HG03025 (cell line): ENCODE results near the gene FBXL19.

Experiments used
- ATAC-seq: cut with Tn5 transposase; IDR thresholded peaks from one replicate; pipeline ENCODE4 v1.9.1; 2021; ENCODE audit warnings: mild to moderate bottlenecking, moderate library complexity; ENCODE audit not compliant: unreplicated experiment, low FRiP score

FBXL19 gene

GRCh38 chr16:30961384-30961783 lies 38.0 kb downstream of the FBXL19 start:
- no peak for ATAC-seq

DNA sequence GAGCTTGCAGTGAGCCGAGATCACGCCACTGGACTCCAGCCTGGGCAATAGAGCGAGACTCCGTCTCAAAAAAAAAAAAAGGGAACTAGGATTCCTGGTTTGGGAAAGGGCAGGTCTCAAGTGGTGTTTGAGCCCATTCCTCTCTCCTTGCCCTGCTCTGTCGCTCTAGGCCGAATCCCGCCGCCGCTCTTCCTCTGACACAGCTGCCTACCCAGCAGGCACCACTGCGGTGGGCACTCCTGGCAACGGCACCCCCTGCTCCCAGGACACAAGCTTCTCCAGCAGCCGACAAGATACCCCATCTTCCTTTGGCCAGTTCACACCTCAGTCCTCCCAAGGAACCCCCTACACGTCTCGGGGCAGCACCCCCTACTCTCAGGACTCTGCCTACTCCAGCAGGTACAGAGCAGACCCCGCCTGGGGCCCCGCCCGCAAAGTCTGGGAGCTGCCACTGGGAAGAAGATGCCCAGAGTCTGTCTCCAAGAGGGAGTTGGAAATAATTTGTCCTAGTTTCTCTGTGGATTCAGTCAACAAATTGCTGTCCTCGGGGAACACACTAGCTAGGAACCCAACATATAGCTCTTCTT lies 40.6 kb downstream of the FBXL19 start:
- ATAC-seq = no peak

DNA sequence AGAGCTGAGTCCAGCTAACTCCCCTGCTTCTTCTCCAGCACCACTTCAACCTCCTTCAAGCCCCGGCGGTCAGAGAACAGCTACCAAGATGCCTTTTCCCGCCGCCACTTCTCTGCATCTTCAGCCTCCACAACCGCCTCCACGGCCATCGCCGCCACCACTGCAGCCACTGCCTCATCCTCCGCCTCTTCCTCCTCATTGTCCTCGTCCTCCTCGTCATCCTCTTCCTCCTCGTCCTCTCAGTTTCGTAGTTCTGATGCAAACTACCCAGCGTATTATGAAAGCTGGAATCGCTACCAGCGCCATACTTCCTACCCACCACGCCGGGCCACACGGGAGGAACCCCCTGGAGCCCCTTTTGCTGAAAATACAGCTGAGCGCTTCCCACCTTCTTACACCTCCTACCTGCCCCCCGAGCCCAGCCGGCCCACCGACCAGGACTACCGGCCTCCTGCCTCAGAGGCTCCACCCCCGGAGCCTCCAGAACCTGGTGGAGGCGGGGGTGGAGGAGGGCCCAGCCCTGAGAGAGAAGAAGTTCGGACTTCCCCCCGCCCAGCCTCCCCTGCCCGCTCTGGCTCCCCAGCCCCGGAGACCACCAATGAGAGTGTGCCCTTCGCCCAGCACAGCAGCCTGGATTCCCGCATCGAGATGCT lies 41.3 kb downstream of the FBXL19 start:
- no peak for ATAC-seq

GRCh38 chr16:30965436-30965835 lies 42.1 kb downstream of the FBXL19 start:
- ATAC-seq = no peak

GRCh38 chr16:30966033-30966619 lies 42.8 kb downstream of the FBXL19 start:
- no peak for ATAC-seq

DNA sequence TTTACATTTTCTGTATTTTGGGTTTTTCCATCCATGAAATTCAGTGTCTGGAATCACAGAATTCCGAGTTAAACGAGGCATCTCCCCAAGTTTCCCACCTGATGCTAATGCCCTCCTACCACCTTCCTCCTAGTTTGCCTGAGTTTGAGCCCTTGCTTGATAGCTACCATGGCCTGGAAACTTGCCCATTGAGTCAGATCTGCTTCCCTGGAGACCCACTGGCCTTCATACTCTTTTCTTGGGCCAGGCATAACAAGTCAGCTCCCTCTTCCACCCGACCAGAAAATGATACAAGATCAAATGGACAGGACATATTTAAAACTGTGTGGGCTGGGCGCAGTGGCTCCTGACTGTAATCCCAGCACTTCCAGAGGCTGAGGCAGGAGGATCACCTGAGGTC lies 44.4 kb downstream of the FBXL19 start:
- no peak for ATAC-seq

DNA sequence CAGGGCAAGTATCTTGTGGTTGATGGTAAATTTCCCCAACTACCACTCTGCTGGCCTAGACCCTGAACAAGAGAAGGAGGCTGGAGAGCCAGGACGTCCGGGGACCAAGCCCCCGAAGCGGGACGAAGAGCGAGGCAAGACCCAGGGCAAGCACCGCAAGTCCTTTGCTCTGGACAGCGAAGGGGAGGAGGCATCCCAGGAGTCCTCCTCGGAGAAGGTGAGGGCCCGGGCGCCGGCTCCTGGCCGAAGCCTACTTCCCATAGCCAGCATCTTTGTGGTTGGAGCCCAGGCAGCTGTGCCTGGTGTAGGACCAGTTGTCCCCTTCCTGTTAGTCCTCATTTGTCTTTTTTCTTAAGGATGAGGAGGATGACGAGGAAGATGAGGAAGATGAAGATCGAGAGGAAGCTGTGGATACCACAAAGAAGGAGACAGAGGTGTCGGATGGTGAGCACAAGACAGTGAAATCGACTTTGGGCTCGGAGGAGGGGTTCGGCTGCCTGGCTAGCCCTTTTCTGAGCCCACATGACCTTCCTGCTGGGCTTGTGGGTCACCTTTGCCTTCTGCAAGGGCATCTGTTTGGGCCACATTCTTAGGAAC lies 46.0 kb downstream of the FBXL19 start:
- no peak for ATAC-seq

GRCh38 chr16:30971298-30971697 lies 47.9 kb downstream of the FBXL19 start:
- ATAC-seq = no peak

GRCh38 chr16:30972872-30973271 lies 49.5 kb downstream of the FBXL19 start:
- no peak for ATAC-seq

- ATAC-seq = no peak
These were observed 51.0 kb downstream of the FBXL19 start for GRCh38 chr16:30974348-30974747.

- no peak for ATAC-seq
These were observed 53.1 kb downstream of the FBXL19 start for GRCh38 chr16:30976486-30976885.

DNA sequence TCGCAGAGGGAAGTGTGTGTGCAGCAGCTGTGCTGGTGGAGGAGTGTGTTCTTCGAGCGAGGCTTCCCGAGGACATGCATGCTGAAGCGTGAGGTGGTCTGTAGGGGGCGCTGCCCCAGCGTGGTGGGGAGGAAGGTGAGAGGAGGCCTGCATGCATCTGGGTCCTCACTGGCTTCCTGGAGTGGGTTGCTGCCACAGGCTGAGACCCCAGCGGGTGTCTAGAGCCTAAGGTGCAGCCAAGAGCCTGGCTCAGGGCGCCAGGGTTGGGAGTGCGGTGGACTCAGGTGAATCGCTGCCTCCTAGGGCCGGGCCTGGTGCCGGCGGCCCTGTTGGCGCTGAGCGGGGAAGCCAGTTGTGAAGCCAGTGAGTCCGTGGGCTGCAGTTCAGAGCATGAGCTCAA lies 54.1 kb downstream of the FBXL19 start:
- ATAC-seq = no peak

DNA sequence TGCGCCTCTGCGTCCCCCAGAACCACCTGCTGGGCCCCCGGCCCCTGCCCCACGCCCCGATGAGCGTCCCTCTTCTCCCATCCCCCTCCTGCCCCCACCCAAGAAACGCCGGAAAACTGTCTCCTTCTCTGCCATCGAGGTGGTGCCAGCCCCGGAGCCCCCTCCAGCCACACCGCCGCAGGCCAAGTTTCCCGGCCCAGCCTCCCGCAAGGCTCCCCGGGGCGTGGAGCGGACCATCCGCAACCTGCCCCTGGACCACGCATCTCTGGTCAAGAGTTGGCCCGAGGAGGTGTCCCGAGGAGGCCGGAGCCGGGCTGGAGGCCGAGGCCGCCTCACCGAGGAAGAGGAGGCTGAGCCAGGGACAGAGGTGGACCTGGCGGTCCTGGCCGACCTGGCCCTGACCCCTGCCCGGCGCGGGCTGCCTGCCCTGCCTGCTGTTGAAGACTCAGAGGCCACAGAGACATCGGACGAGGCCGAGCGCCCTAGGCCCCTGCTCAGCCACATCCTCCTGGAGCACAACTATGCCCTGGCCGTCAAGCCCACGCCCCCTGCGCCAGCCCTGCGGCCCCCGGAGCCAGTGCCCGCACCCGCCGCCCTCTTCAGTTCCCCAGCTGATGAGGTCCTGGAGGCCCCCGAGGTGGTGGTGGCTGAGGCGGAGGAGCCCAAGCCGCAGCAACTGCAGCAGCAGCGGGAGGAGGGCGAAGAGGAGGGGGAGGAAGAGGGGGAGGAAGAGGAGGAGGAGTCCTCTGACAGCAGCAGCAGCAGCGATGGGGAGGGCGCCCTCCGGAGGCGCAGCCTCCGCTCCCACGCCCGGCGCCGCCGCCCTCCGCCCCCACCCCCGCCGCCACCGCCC lies 56.0 kb downstream of the FBXL19 start:
- ATAC-seq = no peak

DNA sequence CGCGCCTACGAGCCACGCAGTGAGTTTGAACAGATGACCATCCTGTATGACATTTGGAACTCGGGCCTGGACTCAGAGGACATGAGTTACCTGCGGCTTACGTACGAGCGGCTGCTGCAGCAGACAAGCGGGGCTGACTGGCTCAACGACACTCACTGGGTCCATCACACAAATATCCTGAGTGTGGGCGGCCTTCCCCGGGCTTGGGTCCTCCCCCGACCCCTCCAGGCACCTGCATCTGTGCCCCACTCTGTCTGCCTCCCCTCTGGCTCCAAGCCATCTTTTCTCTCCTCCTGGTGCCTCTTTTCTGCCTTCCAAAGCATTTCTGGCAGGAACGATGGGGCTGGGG lies 56.6 kb downstream of the FBXL19 start:
- no peak for ATAC-seq

DNA sequence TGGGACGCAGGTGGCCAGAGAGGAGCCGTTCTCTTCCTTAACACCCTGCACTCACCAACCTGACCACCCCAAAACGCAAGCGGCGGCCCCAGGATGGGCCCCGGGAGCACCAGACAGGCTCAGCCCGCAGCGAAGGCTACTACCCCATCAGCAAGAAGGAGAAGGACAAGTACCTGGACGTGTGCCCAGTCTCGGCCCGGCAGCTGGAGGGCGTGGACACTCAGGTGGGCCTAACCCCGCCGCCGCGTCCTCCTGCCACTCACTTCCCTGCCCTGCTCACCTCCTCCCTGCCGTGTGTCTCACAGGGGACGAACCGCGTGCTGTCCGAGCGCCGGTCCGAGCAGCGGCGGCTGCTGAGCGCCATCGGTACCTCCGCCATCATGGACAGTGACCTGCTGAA lies 57.1 kb downstream of the FBXL19 start:
- ATAC-seq = no peak

DNA sequence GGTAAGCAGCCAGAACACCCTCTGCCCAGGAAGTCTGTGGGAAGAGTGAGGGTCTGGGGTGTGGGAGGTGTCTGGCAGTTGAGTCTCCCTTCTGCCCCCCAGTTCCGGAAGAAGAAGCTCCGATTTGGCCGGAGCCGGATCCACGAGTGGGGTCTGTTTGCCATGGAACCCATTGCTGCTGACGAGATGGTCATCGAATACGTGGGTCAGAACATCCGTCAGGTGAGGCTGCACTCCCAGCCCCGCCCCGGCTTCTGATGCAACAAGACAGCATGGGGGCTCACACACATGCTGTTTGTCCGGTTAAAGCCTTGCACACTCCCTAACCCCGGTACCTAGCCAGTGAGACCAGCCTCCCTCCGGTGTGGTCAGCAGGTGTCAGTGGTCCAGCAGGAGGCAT lies 57.6 kb downstream of the FBXL19 start:
- no peak for ATAC-seq

- no peak for ATAC-seq
These were observed 59.3 kb downstream of the FBXL19 start for GRCh38 chr16:30982548-30983288.

DNA sequence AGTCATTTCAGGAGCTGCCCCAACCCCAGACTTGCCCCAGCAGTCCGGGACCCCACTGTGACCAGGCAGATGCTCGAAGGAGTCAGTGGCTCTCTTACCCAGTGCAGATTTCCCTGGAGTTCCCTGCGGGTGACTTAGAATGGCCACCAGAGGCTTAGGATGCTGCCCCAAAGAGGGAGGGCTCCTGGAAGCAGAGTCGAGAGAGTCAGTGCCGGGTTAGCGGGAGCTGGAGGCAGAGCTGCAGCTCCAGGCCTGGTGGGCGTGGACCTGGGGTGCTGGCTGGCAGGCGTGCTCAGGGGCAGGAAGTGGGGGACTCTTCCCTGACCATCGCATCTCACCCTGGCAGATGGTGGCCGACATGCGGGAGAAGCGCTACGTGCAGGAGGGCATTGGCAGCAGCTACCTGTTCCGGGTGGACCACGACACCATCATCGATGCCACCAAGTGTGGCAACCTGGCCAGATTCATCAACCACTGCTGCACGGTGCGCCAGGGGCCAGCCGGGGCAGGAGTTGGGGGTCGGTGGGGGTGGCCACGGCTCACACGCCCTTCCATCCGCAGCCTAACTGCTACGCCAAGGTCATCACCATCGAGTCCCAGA lies 60.0 kb downstream of the FBXL19 start:
- no peak for ATAC-seq

- no peak for ATAC-seq
These were observed 60.7 kb downstream of the FBXL19 start for GRCh38 chr16:30983898-30984610.
